Activated gamma-delta T cell treated with anti-CD3 and anti-CD28 coated beads, Interleukin-2, amount 50 U/mL, for 16 hours (primary cell): ENCODE data around the gene IFIT2.
"Not testable (repeated sequence)": the region's sequence is repeated elsewhere in the genome, so short reads cannot be mapped to it uniquely, and the experiment has no call there.

Source experiments
- DNase-seq: peaks from one replicate; pipeline ENCODE4 v3.0.0-alpha.2; 2020; ENCODE audit warnings: low read depth

Gene IFIT2

GRCh38 chr10:89341649-89342048 lies 39.8 kb downstream of the IFIT2 start:
- DNase-seq, result no peak

- DNase-seq, result no peak
These were observed 40.5 kb downstream of the IFIT2 start for GRCh38 chr10:89342206-89342958.

- no peak for DNase-seq
These were observed 41.4 kb downstream of the IFIT2 start for GRCh38 chr10:89343089-89343767.

- DNase-seq, result no peak
These were observed 42.3 kb downstream of the IFIT2 start for GRCh38 chr10:89344156-89344555.

- DNase-seq, result no peak
These were observed 43.6 kb downstream of the IFIT2 start for GRCh38 chr10:89345367-89346000.

- no peak for DNase-seq
These were observed 44.8 kb downstream of the IFIT2 start for GRCh38 chr10:89346405-89347254.

- DNase-seq, result no peak
These were observed 46.0 kb downstream of the IFIT2 start for GRCh38 chr10:89347701-89348457.

- DNase-seq, result no peak
These were observed 46.6 kb downstream of the IFIT2 start for GRCh38 chr10:89348481-89348880.

- DNase-seq, result no peak
These were observed 47.1 kb downstream of the IFIT2 start for GRCh38 chr10:89348975-89349374.

- DNase-seq, result not testable (repeated sequence)
These were observed 48.9 kb downstream of the IFIT2 start for GRCh38 chr10:89350631-89351315.

GRCh38 chr10:89351412-89351779 lies 49.5 kb downstream of the IFIT2 start:
- no peak for DNase-seq

- DNase-seq, result no peak
These were observed 50.1 kb downstream of the IFIT2 start for GRCh38 chr10:89351780-89352597.

GRCh38 chr10:89352802-89353201 lies 51.0 kb downstream of the IFIT2 start:
- DNase-seq, result no peak

- DNase-seq, result no peak
These were observed 53.6 kb downstream of the IFIT2 start for GRCh38 chr10:89355394-89355931.

- no peak for DNase-seq
These were observed 55.2 kb downstream of the IFIT2 start for GRCh38 chr10:89357096-89357495.

GRCh38 chr10:89357975-89358374 lies 56.1 kb downstream of the IFIT2 start:
- DNase-seq, result no peak
